HG03196 (cell line): Measurements from ENCODE around the gene COBL.
"Not testable (repeated sequence)": the region's sequence is repeated elsewhere in the genome, so short reads cannot be mapped to it uniquely, and the experiment has no call there.

Experiments used
- ATAC-seq: cut with Tn5 transposase; IDR thresholded peaks from one replicate; pipeline ENCODE4 v1.9.1; 2021; ENCODE audit not compliant: unreplicated experiment

Gene COBL

DNA sequence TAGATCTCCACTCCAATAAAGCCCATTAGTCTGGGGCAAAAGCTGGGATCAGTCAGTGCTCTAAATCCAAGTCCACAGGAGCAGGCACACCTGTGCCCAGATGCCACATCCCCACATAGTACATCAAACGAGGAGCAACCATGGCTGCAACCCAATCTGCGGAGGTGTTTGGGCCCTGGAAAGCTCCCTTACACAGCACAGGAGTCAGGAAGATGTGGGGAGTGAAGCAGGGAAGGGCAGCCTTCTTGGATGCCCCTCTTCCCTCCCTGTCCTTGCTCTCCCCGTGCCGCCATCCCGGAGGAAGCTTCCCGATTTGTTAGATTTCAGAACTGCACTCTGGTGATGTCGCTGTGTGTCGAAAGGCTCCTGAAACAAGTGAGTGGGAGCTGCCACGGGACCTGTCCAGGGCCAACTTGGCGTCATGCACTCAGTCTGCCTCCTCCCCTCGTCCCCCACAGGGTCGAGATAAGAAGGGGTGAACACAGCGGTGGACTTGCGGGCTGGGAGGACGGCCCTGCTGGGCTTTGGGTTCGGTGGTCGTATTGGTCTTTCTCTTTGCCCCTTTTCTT lies 303.3 kb downstream of the COBL start:
- ATAC-seq: no peak

DNA sequence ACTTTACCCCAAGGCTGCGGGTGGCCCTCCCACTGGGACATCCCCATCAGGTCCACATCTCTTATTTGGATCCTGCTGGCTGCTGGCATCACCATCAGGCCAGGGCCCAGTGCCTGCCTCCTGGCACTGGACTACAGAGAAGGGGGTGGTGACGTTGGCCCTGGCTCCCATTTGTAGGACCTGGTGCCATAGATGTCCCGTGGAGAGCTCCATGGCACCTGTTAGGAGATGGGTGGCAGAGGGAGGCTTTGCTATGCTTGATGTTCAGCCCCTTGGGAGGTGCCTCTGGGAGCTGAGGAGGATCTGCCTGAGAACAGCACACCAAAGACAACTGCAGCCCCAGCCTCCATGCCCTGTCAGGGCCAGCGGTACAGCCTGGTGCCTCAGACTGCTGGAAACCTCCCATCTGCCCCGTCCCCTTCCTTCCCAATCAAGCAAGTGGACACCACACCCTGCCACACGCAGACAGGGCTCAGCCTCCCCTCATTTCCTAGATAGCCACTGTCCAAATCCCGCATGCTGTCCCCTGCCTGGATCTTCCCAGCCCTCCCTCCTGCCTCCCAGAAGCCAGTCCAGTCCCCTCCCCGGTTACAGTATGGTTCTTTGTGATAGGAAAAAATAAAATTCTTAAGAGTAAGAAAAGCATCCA lies 303.9 kb downstream of the COBL start:
- ATAC-seq: no peak

DNA sequence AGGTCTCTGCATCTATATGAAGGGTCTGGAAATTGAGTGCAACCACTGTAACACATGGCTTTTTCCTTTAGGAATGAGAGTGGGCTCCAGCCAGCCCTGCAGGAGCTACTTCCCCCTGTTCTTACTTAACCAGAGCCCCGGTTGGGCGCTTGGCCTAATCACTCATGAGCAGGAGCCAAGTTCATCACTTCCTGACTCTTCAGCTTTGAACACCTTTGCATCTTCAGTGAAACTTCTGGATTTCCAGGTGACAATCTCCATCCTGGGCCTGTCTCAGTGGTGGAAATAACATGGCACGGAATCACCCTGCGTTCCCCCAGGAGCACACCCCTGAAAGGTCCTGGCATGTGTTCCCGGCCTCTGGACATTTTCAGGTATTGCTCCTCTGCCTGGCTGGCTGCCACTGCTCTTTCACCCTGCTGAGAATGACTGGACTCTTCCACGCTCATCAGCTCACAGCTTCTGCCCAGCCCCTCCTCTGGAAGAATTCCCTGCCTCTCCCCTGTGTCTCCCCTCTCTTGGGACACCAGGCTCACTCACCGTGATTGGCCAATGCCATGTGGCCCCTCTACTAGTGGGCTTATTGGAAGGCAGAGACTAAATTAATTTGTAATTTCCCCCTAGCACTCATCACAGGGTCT lies 304.8 kb downstream of the COBL start:
- no peak for ATAC-seq

- no peak for ATAC-seq
These were observed 306.1 kb downstream of the COBL start for GRCh38 chr7:51010534-51010933.

DNA sequence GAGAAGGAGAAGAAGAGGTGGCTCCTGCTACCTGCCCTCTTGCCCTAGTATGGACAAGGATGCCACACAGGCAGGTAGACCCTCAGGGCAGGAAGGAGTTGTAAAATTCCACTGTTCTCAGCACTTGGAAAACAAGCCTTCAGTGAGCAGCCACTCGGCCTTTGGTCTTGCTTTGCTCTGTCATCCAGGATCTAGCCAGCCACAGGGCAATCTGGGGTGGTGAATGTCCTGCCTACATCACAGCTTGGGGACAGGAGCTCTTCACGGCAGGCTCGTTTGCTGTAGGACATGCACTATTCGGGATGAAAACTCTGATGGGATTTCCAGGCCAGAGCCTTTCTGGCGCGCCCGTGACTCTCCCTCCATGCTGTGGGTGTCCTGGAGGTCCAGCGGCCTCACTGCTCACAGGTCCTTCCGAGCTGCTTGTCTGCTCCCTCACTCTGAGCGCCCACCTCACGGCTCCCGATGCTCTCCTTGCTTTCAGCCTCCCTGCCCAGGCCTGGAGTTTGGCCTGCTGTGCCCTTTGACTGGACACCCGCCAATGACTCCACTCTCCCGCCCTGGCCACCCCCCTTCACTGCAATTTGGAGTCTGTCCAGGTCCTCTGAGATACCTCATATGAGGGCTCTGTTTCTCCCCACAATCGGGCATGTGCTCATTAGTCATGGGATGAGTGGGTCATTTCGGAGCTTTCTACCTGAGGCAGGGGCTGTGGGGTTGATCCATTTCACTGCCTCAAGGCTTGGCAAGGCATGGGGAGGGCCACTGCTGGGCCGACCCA lies 306.7 kb downstream of the COBL start:
- ATAC-seq: no peak

DNA sequence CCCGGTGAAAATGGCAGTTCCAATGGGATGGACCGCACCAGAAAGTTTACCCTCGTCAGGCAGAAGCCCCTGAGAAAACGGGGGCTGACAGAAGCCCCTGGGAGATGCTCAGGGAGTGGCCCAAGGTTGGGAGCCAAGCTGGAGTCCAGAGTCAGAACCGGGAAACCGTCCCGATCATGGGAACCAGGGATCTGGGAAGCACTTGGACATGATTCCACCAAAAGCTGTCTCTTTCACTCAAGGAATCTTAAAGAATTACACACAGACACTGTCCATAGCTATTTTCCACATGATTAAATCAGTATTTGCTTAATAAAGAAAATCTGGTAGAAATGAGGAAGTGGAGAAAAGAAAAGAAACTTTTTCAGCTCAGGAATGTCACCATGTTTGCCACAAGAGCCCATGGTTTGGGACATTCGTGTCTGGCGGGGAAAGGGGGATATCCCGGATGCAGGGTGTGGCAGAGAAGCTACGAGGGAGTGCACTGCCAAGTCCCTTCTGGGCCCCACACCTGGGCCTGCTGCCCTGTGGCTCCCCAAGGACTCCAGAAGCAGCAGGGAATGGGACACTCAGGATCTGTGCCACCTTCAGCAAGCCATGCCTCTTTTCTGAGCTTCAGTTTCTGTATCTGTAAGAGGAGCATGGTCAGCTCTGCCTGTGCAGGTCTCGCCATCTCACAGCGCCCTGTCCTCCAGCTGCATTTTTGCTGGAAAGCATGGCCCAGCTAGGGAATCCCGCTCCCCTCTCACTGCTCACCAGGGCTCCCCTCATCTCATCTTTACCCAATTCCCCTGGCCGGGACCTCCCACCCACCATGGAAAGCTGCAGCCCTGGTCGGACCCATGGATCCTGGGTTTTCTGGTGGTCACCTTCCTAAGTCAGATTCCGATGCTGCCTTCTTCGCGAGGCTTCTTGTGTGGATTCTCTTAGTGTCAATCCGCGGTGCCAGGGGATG lies 308.8 kb downstream of the COBL start:
- no peak for ATAC-seq

DNA sequence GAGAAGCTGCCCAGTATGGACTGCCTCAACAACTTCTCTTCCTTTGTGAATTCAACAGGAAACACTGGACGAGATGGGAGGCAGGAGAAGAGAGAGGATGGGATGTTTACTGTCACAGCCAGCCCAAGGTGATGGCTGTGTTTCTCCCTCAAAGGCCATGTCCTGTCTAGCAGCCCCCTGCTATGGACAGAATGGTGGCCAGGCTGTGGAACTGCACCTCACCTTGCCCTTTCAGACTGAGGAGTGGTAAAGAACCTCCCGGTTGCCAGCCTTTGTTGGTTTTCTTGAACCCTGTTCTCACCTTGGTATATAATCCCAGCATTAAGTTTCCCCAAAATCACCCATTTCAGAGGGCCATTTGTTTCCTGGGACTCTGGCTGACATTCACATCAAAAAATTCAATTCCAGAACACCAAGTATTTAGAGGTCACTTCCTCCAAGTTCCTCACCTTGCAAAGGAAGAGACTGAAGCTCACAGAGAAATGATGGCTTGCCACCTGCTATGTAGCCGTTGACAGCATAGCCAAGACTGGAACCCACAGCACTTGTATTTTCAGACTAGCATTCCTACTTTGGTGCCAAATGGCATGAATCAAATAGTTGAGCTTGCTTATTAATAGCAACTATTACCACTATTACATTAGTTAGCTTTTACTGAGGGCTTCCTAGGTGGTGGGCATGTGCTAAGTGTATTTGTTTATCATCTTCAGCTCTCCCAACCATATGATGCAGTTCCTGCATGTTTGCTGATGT lies 309.9 kb downstream of the COBL start:
- no peak for ATAC-seq

DNA sequence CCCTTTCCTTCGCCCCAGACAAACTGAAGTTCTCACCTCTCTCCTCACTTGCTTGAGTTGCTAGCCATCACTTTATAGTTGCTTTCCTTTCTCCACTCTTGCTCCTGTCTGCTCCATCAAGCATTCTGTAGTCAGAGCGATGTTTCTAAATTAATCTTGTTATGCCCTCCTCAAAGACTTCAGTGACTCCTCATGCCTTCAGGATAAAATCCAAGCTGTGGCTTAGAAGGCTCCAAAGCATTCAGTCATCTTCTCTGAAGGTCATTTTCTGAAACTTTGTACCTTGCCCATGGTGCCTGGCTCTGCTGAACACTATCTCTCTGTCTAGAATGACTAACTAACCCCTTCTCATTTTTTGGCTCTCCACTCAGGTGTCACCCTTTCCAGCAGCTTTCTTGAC lies 311.5 kb downstream of the COBL start:
- no peak for ATAC-seq

- ATAC-seq: no peak
These were observed 315.7 kb downstream of the COBL start for GRCh38 chr7:51000956-51001355.

GRCh38 chr7:50994753-50995319 lies 321.8 kb downstream of the COBL start:
- no peak for ATAC-seq

GRCh38 chr7:50990214-50990613 lies 326.4 kb downstream of the COBL start:
- not testable (repeated sequence) for ATAC-seq

DNA sequence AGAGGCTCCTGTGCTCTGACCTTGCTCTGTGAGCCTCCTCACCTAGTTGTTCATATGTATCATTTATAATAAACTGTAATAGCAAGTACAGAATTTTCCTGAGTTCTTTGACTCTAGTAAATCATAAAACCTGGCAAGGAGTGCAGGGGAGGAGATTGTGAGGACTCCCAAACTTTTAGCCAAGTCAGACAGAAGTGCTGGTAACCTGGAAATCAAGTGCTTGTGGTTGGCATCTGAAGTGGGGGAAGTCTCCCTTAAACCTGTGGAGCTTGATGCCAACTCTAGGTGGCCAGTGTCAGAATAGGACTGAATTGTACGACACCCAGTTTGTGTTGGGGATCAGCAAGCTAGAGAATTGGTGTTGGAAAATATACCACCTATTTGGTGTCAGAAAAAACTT lies 327.6 kb downstream of the COBL start:
- ATAC-seq: no peak

DNA sequence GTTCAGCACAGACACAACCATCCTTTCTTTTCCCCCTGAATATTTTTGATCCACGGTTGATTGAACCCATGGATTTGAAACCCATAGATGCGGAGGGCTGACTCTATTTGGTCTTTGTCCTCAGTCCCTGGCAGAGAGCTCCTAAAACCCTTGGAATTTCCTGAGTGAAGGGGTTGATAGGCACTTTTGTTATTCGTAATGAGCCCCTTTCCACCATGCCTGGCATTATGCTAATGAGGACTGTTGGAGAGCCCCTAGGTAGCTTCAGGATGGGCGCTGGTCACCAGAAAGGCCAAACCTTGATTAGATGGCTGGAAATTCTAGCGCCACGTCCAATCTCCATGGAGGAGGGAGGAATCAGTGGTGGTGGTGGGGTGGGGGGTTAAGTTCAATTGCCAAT lies 328.1 kb downstream of the COBL start:
- ATAC-seq: no peak

DNA sequence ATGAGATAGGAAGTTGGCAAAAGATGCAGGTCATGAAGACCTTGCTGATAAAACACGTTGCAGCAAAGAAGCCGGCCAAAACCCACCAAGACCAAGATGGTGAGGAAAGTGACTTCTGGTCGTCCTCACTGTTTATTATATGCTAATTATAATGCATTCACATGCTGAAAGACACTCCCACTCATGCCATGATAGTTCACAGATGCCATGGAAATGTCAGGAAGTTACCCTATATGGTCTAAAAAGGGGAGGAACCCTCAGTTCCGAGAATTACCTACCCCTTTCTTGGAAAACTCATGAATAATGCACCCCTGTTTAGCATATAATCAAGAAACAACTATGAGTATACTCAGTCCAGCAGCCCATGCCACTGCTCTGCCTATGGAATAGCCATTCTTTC lies 331.5 kb downstream of the COBL start:
- ATAC-seq: no peak

GRCh38 chr7:50983850-50984249 lies 332.8 kb downstream of the COBL start:
- ATAC-seq: no peak

DNA sequence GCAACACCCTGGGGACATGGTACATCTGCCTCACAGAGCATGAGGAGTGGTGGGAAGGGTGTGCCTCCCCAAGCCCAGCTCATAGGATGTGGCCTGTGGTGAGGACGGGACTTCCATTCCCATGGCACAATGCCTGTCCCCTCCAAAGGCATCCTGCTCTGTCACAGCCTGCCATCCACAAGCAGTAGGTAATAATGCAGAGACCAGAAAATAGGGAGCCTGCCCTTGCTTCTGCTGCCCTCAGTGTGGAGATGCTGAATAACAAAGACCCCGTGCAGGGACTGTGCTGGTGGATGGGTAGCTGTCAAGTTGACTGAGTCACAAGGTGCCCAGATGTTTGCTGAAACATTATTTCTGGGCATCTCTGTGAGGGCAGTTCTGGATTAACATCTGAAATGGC lies 334.0 kb downstream of the COBL start:
- no peak for ATAC-seq

DNA sequence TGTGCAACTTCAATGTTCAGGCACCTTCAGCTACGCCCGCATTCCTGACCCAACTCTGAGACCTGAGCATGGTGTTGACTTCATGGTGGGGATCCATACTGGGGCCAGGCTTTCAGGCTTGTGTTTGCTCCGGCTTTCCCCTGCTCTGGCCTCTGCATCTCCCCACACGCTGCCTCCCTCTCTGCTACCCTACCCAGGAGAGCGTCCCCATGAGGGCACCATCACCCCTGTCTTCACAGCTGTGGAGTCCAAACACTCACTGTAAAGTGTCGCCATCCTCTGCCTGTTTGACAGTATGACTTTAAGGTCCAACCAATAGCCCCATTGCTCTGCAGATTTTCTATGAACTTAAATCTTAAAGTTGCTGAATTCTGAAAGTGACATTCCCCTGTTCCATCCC lies 334.9 kb downstream of the COBL start:
- ATAC-seq: no peak

DNA sequence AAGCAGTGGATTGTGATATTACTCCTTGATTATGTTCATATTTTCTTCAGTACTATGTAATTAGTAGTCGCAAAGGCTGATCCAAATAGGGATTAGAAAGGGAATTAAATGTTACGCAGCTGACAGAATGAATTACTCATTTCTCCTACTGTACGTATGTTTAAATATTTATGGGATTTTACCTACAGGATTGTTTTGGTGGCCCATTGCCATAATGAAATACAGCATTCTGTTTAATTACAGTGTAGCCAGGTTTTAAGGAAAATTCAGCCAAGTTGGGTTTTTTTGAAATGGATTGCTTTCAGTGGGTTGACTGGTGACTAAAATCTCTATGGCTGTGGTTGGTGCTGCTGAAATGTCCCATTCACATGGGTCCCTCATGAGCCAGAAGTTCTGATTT lies 336.2 kb downstream of the COBL start:
- no peak for ATAC-seq

GRCh38 chr7:50978633-50979215 lies 337.9 kb downstream of the COBL start:
- no peak for ATAC-seq
